ENCODE results near the gene SEMA6B. TPM values are rescaled to one million over a fixed set of nuclear protein-coding genes. Genes with fewer than 3 reads are reported as not detected.

SEMA6B gene
- total and polyA plus RNA-seq, 10 of the 15 experiments (the other 5 are each of a cell fraction or from before 2014, with no cell fraction given): 0.13 TPM; not detected in 9

DNA sequence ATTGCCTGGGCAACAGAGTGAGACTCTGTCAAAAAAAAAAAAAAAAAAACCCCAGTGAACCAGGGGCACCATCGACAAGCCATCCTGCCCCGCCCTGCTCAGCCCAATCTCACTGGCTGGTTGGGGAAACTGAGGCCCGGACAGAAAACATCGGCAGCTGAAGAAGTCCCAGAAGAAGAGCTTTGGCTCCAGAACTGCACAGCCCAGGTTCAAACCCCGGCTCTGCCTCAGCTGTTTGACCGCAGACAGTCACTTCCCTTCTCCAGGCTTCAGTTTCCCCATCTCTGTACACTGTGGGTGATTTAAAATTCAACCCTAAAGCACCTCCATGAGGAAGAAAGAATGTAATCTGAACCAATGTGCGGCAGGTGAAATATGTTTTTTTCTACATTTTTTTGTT lies 9.4 kb upstream of the SEMA6B start (continued):
- no peak for TF ChIP-seq EGR1 (IDR thresholded peaks at IDR 0.05; ENCODE audit: borderline replicate concordance in 1 of 2, low read depth in 2 of 2, low read length in 2 of 2)
- no peak for TF ChIP-seq STAT3 (IDR thresholded peaks at IDR 0.05; ENCODE audit: low read depth, low read length)

DNA sequence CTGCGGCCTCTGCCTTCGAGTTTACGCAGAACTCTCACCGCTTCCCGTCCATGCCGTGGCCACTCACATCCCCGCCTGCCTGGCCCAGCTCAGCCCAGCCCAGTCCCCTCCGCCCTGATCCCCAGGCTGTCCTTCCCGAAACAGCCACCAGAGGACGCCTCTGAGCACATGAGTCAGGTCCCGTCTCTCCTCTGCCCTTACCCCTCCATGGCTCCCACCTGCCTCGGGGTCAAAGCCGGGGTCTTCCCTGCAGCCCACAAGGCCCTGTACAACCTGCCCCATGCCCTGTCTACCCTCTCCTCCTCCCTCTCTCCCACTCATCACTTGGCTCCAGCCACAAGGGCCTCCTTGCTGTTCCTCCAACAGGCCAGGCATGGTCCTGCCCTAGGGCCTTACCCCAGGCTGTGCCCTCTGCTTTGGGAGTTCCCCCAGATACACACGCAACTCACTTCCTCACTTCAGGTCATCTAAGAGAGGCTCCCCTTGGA lies 8.1 kb upstream of the SEMA6B start:
- FAIRE-seq (no peak), DNase-seq (ENCODE audit: low read depth, low spot score) (no peak), ATAC-seq (peak; percentile 84)
- Histone ChIP-seq H3K4me2 (ENCODE audit: control insufficient read depth, insufficient read depth) (no peak overlapping the region), H3K4me3 (no peak overlapping the region), H3K79me2 (ENCODE audit: control insufficient read depth, insufficient read depth, low read length) (no peaks in the 10 kb centered on the region), H3K4me1 (ENCODE audit: control insufficient read depth, insufficient read depth, low read length) (no peaks in the 10 kb centered on the region), H4K20me1 (ENCODE audit: control insufficient read depth, insufficient read depth) (no peaks in the 10 kb centered on the region), H3K27ac (ENCODE audit: control insufficient read depth, insufficient read depth) (no peak overlapping the region), H3K36me3 (ENCODE audit: control insufficient read depth in 2 of 2, insufficient read depth in 2 of 2, low read length in 1 of 2) (no peaks in the 10 kb centered on the region), H3K9ac (ENCODE audit: control insufficient read depth, insufficient read depth, low read length) (no peak overlapping the region), H3K9me3 (replicated peaks; ENCODE audit: control insufficient read depth, insufficient read depth, low read length) (no peaks in the 10 kb centered on the region), H3K27me3 (replicated peaks in 1 of 2; ENCODE audit: control insufficient read depth in 2 of 2, insufficient read depth in 2 of 2, low read length in 1 of 2) (no peaks in the 10 kb centered on the region), H2AFZ (ENCODE audit: control insufficient read depth, low read depth, low read length) (no peak overlapping the region)
- TF ChIP-seq SMC3 (IDR thresholded peaks at IDR 0.05; ENCODE audit: borderline replicate concordance, low read length): peak; percentile 48; the same call in 1 of the 2 replicates
- TF ChIP-seq HDGF (IDR thresholded peaks at IDR 0.05): peak; percentile 24; the same call in 1 of the 2 replicates
- TF ChIP-seq, protein P1, sequence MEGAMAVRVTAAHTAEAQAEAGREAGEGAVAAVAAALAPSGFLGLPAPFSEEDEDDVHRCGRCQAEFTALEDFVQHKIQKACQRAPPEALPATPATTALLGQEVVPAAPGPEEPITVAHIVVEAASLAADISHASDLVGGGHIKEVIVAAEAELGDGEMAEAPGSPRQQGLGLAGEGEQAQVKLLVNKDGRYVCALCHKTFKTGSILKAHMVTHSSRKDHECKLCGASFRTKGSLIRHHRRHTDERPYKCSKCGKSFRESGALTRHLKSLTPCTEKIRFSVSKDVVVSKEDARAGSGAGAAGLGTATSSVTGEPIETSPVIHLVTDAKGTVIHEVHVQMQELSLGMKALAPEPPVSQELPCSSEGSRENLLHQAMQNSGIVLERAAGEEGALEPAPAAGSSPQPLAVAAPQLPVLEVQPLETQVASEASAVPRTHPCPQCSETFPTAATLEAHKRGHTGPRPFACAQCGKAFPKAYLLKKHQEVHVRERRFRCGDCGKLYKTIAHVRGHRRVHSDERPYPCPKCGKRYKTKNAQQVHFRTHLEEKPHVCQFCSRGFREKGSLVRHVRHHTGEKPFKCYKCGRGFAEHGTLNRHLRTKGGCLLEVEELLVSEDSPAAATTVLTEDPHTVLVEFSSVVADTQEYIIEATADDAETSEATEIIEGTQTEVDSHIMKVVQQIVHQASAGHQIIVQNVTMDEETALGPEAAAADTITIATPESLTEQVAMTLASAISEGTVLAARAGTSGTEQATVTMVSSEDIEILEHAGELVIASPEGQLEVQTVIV (IDR thresholded peaks at IDR 0.05; ENCODE audit: borderline replicate concordance, partially characterized antibody): no peak
- peak; percentile 91 for TF ChIP-seq SMARCA5 (IDR thresholded peaks at IDR 0.05)
- peak; percentile 18; the same call in 1 of the 2 replicates for TF ChIP-seq SPI1 (IDR thresholded peaks at IDR 0.05; ENCODE audit: borderline replicate concordance, insufficient read depth, low read depth, low read length)
- TF ChIP-seq, protein P2, sequence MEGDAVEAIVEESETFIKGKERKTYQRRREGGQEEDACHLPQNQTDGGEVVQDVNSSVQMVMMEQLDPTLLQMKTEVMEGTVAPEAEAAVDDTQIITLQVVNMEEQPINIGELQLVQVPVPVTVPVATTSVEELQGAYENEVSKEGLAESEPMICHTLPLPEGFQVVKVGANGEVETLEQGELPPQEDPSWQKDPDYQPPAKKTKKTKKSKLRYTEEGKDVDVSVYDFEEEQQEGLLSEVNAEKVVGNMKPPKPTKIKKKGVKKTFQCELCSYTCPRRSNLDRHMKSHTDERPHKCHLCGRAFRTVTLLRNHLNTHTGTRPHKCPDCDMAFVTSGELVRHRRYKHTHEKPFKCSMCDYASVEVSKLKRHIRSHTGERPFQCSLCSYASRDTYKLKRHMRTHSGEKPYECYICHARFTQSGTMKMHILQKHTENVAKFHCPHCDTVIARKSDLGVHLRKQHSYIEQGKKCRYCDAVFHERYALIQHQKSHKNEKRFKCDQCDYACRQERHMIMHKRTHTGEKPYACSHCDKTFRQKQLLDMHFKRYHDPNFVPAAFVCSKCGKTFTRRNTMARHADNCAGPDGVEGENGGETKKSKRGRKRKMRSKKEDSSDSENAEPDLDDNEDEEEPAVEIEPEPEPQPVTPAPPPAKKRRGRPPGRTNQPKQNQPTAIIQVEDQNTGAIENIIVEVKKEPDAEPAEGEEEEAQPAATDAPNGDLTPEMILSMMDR (IDR thresholded peaks at IDR 0.05 in 2 of 3, conservative IDR thresholded peaks at IDR 0.05 in 1 of 3; ENCODE audit: control insufficient read depth in 2 of 3, extremely low read depth in 1 of 3, insufficient read depth in 1 of 3, low read depth in 3 of 3, low read length in 3 of 3): peak; percentile 57 to 90 (median 70)
- TF ChIP-seq RUNX3 (IDR thresholded peaks at IDR 0.05; ENCODE audit: low read length): no peak
- 0 out of 2 replicates have a peak, but pooled peaks have one; percentile 16 for TF ChIP-seq RAD21 (IDR thresholded peaks at IDR 0.05; ENCODE audit: insufficient read depth, low read depth, low read length)
- TF ChIP-seq YY1 (IDR thresholded peaks at IDR 0.05; ENCODE audit: low read depth, low read length): 0 out of 2 replicates have a peak, but pooled peaks have one; percentile 17
- intact Hi-C loops (cut with micrococcal nuclease; ENCODE audit: unreplicated experiment) (no loop called here), in situ Hi-C loops (cut with MboI) (no loop called here)
- ChIA-PET RAD21 (ENCODE audit: unreplicated experiment) (interaction anchor here (2.5 kb wide), 1 partner anchor 69 kb away, joined by 16 read pairs; no protein-coding TSS in a partner anchor), SMC1A (ENCODE audit: uncharacterized antibody, unreplicated experiment) (interaction anchor here (0.9 to 1.3 kb wide), 3 partner anchors 20 to 100 kb away, joined by 3 read pairs; no protein-coding TSS in a partner anchor), CTCF (interaction anchor here (0.6 to 10.1 kb wide), 11 partner anchors 9 to 1237 kb away, joined by 3 to 94 read pairs (median 4); partner anchors contain the start of gene NRTN), POLR2A (interaction anchor here (0.5 kb wide), 1 partner anchor 106 kb away, joined by 5 read pairs; no protein-coding TSS in a partner anchor)
- BruUV-seq (replicated peaks): no TSS peak
- WGBS (ENCODE audit: insufficient coverage, insufficient replicate concordance, low lambda C conversion rate, missing lambda C conversion rate): 48% methylated on average over 14 of the region's 14 CpGs

All from GM12878 (cell line).